SK-N-SH treated with all-trans-retinoic acid at 6 μM for 48 hours (cell line): Measurements from ENCODE around the gene PID1.

Experiments used
- ATAC-seq: fragments of 200-7000 bp; cut with Tn5 transposase; 3 replicates; pipeline ENCODE4 v1.9.1; 2020; ENCODE audit warnings: mild to moderate bottlenecking, moderate library complexity
- ARNTL ChIP-seq: fragments of 450-650 bp; formaldehyde crosslinking; IDR thresholded peaks from 2 replicates; pipeline ENCODE4 v1.5.0; 2020; ENCODE audit warnings: low read depth, mild to moderate bottlenecking, moderate library complexity, borderline replicate concordance
- BACH2 ChIP-seq: fragments of 250-450 bp; sonication (Bioruptor Pico); IDR thresholded peaks from 2 replicates; pipeline ENCODE4 v1.9.0; 2021; ENCODE audit warnings: mild to moderate bottlenecking, borderline replicate concordance
- CREB5 ChIP-seq: fragments of 250-450 bp; sonication (Bioruptor Pico); IDR thresholded peaks from 2 replicates; pipeline ENCODE4 v1.5.1; 2020; ENCODE audit warnings: low read depth, mild to moderate bottlenecking, moderate library complexity
- CSDC2 ChIP-seq: fragments of 250-450 bp; sonication (Bioruptor Pico); IDR thresholded peaks from 2 replicates; pipeline ENCODE4 v1.5.0; 2020; ENCODE audit warnings: mild to moderate bottlenecking, moderate library complexity
- CSRNP3 ChIP-seq: fragments of 250-450 bp; sonication (Bioruptor Pico); IDR thresholded peaks from 2 replicates; pipeline ENCODE4 v1.5.1; 2021; ENCODE audit warnings: mild to moderate bottlenecking, moderate library complexity
- ESRRG ChIP-seq: fragments of 250-450 bp; sonication (Bioruptor Pico); IDR thresholded peaks from 2 replicates; pipeline ENCODE4 v1.6.1; 2021; ENCODE audit warnings: mild to moderate bottlenecking
- GLIS3 ChIP-seq: fragments of 250-450 bp; sonication (Bioruptor Pico); IDR thresholded peaks from 2 replicates; pipeline ENCODE4 v1.5.0; 2020; ENCODE audit warnings: mild to moderate bottlenecking, moderate library complexity
- ISL1 ChIP-seq: fragments of 250-450 bp; sonication (Bioruptor Pico); IDR thresholded peaks from 2 replicates; pipeline ENCODE4 v2.1.2; 2022; ENCODE audit warnings: mild to moderate bottlenecking, moderate library complexity
- OSR1 ChIP-seq: fragments of 250-450 bp; sonication (Bioruptor Pico); IDR thresholded peaks from 2 replicates; pipeline ENCODE4 v1.8.0; 2022; ENCODE audit warnings: moderate library complexity, mild to moderate bottlenecking, inconsistent platforms
- PATZ1 ChIP-seq: fragments of 250-450 bp; sonication (Bioruptor Pico); IDR thresholded peaks from 2 replicates; pipeline ENCODE4 v1.8.0; 2020; ENCODE audit warnings: mild to moderate bottlenecking, moderate library complexity, borderline replicate concordance
- POU6F1 ChIP-seq: fragments of 250-450 bp; sonication (Bioruptor Pico); IDR thresholded peaks from 2 replicates; pipeline ENCODE4 v1.8.0; 2021; ENCODE audit warnings: low read depth, mild to moderate bottlenecking, moderate library complexity, borderline replicate concordance
- PPARA ChIP-seq: fragments of 250-450 bp; sonication (Bioruptor Pico); IDR thresholded peaks from 2 replicates; pipeline ENCODE4 v1.5.0; 2020; ENCODE audit warnings: mild to moderate bottlenecking, borderline replicate concordance
- RARB ChIP-seq: fragments of 250-450 bp; sonication (Bioruptor Pico); IDR thresholded peaks from 2 replicates; pipeline ENCODE4 v1.8.0; 2021; ENCODE audit warnings: mild to moderate bottlenecking, moderate library complexity
- SNAI2 ChIP-seq: fragments of 250-450 bp; sonication (Bioruptor Pico); IDR thresholded peaks from 2 replicates; pipeline ENCODE4 v1.5.0; 2020; ENCODE audit warnings: mild to moderate bottlenecking, moderate library complexity
- TCF4 ChIP-seq: fragments of 250-450 bp; sonication (Bioruptor Pico); IDR thresholded peaks from 2 replicates; pipeline ENCODE4 v1.8.0; 2021; ENCODE audit warnings: mild to moderate bottlenecking, moderate library complexity, borderline replicate concordance
- TOX ChIP-seq: fragments of 250-450 bp; sonication (Bioruptor Pico); IDR thresholded peaks from 2 replicates; pipeline ENCODE4 v1.8.0; 2021; ENCODE audit warnings: mild to moderate bottlenecking, moderate library complexity, borderline replicate concordance
- TSHZ2 ChIP-seq: fragments of 250-450 bp; sonication (Bioruptor Pico); IDR thresholded peaks from 2 replicates; pipeline ENCODE4 v1.5.0; 2020; ENCODE audit warnings: mild to moderate bottlenecking, moderate library complexity
- ZC3H10 ChIP-seq: fragments of 250-450 bp; sonication (Bioruptor Pico); IDR thresholded peaks from 2 replicates; pipeline ENCODE4 v1.5.1; 2021; ENCODE audit warnings: mild to moderate bottlenecking, moderate library complexity
- ZFP3 ChIP-seq: fragments of 250-450 bp; sonication (Bioruptor Pico); IDR thresholded peaks from 2 replicates; pipeline ENCODE4 v1.5.0; 2020; ENCODE audit warnings: mild to moderate bottlenecking, moderate library complexity
- ZFP30 ChIP-seq: fragments of 450-650 bp; formaldehyde crosslinking; IDR thresholded peaks from 2 replicates; pipeline ENCODE4 v1.5.0; 2022; ENCODE audit warnings: mild to moderate bottlenecking, moderate library complexity
- ZNF70 ChIP-seq: fragments of 450-650 bp; formaldehyde crosslinking; IDR thresholded peaks from 2 replicates; pipeline ENCODE4 v1.5.0; 2020; ENCODE audit warnings: mild to moderate bottlenecking, moderate library complexity
- ZNF8 ChIP-seq: fragments of 450-650 bp; formaldehyde crosslinking; IDR thresholded peaks from 2 replicates; pipeline ENCODE4 v1.5.0; 2020; ENCODE audit warnings: mild to moderate bottlenecking, moderate library complexity

Gene PID1

GRCh38 chr2:229152674-229153073, 118.4 kb downstream of the PID1 start:
- TF ChIP-seq ZNF70 (CRISPR knock-in tag): no peak
- no peak for TF ChIP-seq TCF4 (CRISPR knock-in tag)
- TF ChIP-seq ESRRG: no peak
- no peak for TF ChIP-seq TSHZ2
- TF ChIP-seq ISL1: no peak
- no peak for TF ChIP-seq OSR1 (CRISPR knock-in tag)
- no peak for TF ChIP-seq ZNF8 (CRISPR knock-in tag)
- no peak for TF ChIP-seq TOX (CRISPR knock-in tag)
- no peak for TF ChIP-seq PPARA (CRISPR knock-in tag)
- no peak for TF ChIP-seq POU6F1 (CRISPR knock-in tag)
- no peak for TF ChIP-seq ZFP3 (CRISPR knock-in tag)
- no peak for TF ChIP-seq PATZ1 (CRISPR knock-in tag)
- no peak for TF ChIP-seq CREB5
- TF ChIP-seq RARB (CRISPR knock-in tag): no peak
- no peak for TF ChIP-seq BACH2
- no peak for TF ChIP-seq CSDC2 (CRISPR knock-in tag)
- no peak for TF ChIP-seq ZFP30
- no peak for TF ChIP-seq CSRNP3 (CRISPR knock-in tag)
- TF ChIP-seq, all 23 proteins: peak for 0
- no peak for ATAC-seq

GRCh38 chr2:229150317-229150716, 120.8 kb downstream of the PID1 start:
- TF ChIP-seq TSHZ2 (no peak), CSDC2 (CRISPR knock-in tag) (no peak), ZNF70 (CRISPR knock-in tag) (no peak), ISL1 (no peak), ZC3H10 (CRISPR knock-in tag) (no peak), GLIS3 (CRISPR knock-in tag) (no peak), ESRRG (no peak), SNAI2 (CRISPR knock-in tag) (no peak), TCF4 (CRISPR knock-in tag) (no peak), ARNTL (CRISPR knock-in tag) (no peak), ZFP30 (no peak), PPARA (CRISPR knock-in tag) (no peak), POU6F1 (CRISPR knock-in tag) (no peak), CSRNP3 (CRISPR knock-in tag) (no peak), PATZ1 (CRISPR knock-in tag) (no peak)
- no peak for ATAC-seq
